Tibial nerve (tissue), 4 donors: ENCODE results near the gene CR1L.

Experiments used
- CTCF ChIP-seq, 5 experiments: fragments of 200-600 bp in 3 of 5; fragments of 450-650 bp in 2 of 5; sonication (generic) in 3 of 5; IDR thresholded peaks; one replicate each; pipeline ENCODE4 v1.5.1; 2016 to 2019; ENCODE audit warnings: antibody characterized with exemption in 5 of 5, mild to moderate bottlenecking in 3 of 5, moderate library complexity in 2 of 5
- EP300 ChIP-seq, 2 donors: sonication (generic); formaldehyde crosslinking; IDR thresholded peaks; one replicate each; pipeline ENCODE4 v1.6.1; 2017; ENCODE audit warnings: antibody characterized with exemption in 2 of 2, mild to moderate bottlenecking in 1 of 2
- POLR2A ChIP-seq, 2 donors: fragments of 450-650 bp; IDR thresholded peaks; one replicate each; pipeline ENCODE4 v1.6.1; 2017; ENCODE audit warnings: antibody characterized with exemption in 2 of 2, mild to moderate bottlenecking in 2 of 2, moderate library complexity in 2 of 2

- TF ChIP-seq CTCF (IDR thresholded peaks at IDR 0.05), result no peak
- no peak for TF ChIP-seq POLR2A (IDR thresholded peaks at IDR 0.05)
- TF ChIP-seq EP300 (IDR thresholded peaks at IDR 0.05), result no peak
Measured at GRCh38 chr1:207763091-207763490, 118.2 kb downstream of the CR1L start.
